Left lobe of liver (tissue), 1 donor: ENCODE data around the gene SPINK1. TPM values are rescaled to one million over a fixed set of nuclear protein-coding genes. Genes with fewer than 3 reads are reported as not detected.

ENCODE experiments used
- total RNA-seq: library from RNA; stranded (reverse); gene quantifications from one replicate; pipeline ENCODE4 v1.2.1, GENCODE V29; 2021
- donor health status: DM: no; HTN: yes; CAD: no.

The SPINK1 gene
- total RNA-seq, 1 donor from 2014 or later = 20.0 TPM

Other genes starting within 250 kb of the SPINK1 start
- gene JAKMIP2, start 48.9 kb downstream of the SPINK1 start, total RNA-seq = 0.40 TPM
- gene SCGB3A2, start 47.0 kb upstream of the SPINK1 start, total RNA-seq = not detected
- not detected for gene C5orf46, start 74.9 kb upstream of the SPINK1 start, total RNA-seq
- gene SPINK5, start 232.3 kb upstream of the SPINK1 start, total RNA-seq = not detected